Measurements from ENCODE around the gene CDCP2. TPM values are rescaled to one million over a fixed set of nuclear protein-coding genes. Genes with fewer than 3 reads are reported as not detected.

Gene CDCP2
- total RNA-seq, 1 experiment from 2014 or later: not detected

DNA sequence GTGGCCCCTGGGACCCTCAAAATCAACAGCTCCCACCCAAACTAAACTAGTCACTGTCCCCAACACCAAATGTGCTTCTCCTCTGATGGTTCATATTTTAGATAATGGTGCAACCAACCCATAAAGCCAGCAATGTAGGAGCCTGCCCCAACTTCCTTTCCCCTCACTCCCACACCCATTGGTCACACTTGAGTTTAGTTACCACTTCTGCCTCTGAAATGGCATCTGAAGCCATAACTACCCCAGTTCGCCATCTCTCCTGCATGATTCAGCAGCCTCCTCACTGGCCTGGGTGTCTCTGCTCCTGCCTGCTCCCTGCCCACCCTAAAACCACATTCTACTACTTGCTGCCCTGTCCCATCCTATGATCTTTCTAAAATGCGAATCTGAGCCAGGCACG lies 3.4 kb upstream of the CDCP2 start:
- Mint-ChIP-seq H3K9me3 (no peaks in the 10 kb centered on the region), H3K4me1 (peaks cover 13% of the 10 kb centered on the region), H3K27me3 (ENCODE audit: low read depth) (no peaks in the 10 kb centered on the region; the same call in 1 of the 2 replicates), H3K36me3 (no peaks in the 10 kb centered on the region), H3K27ac (no peak overlapping the region), H3K4me3 (no peak overlapping the region)
- TF ChIP-seq NFATC4 (CRISPR knock-in tag; IDR thresholded peaks at IDR 0.05): no peak
- TF ChIP-seq CBFB (CRISPR knock-in tag; IDR thresholded peaks at IDR 0.05; ENCODE audit: low read depth): no peak
- no peak for TF ChIP-seq RORB (CRISPR knock-in tag; IDR thresholded peaks at IDR 0.05)
- TF ChIP-seq ZNF232 (CRISPR knock-in tag; IDR thresholded peaks at IDR 0.05): no peak
- TF ChIP-seq GRHL2 (CRISPR knock-in tag; IDR thresholded peaks at IDR 0.05; ENCODE audit: insufficient replicate concordance, severe bottlenecking): no peak
- TF ChIP-seq JAZF1 (CRISPR knock-in tag; IDR thresholded peaks at IDR 0.05): no peak
- no peak for TF ChIP-seq ZNF423 (CRISPR knock-in tag; IDR thresholded peaks at IDR 0.05)
- TF ChIP-seq KAT7 (CRISPR knock-in tag; IDR thresholded peaks at IDR 0.05; ENCODE audit: borderline replicate concordance): no peak
- TF ChIP-seq, protein P1, sequence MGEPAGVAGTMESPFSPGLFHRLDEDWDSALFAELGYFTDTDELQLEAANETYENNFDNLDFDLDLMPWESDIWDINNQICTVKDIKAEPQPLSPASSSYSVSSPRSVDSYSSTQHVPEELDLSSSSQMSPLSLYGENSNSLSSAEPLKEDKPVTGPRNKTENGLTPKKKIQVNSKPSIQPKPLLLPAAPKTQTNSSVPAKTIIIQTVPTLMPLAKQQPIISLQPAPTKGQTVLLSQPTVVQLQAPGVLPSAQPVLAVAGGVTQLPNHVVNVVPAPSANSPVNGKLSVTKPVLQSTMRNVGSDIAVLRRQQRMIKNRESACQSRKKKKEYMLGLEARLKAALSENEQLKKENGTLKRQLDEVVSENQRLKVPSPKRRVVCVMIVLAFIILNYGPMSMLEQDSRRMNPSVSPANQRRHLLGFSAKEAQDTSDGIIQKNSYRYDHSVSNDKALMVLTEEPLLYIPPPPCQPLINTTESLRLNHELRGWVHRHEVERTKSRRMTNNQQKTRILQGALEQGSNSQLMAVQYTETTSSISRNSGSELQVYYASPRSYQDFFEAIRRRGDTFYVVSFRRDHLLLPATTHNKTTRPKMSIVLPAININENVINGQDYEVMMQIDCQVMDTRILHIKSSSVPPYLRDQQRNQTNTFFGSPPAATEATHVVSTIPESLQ (CRISPR knock-in tag; IDR thresholded peaks at IDR 0.05): no peak
- TF ChIP-seq TP53 (CRISPR knock-in tag; IDR thresholded peaks at IDR 0.05): no peak
- no peak for TF ChIP-seq ATF1 (CRISPR knock-in tag; IDR thresholded peaks at IDR 0.05)
- no peak for TF ChIP-seq OVOL2 (CRISPR knock-in tag; IDR thresholded peaks at IDR 0.05; ENCODE audit: borderline replicate concordance)
- TF ChIP-seq ESRRA (CRISPR knock-in tag; IDR thresholded peaks at IDR 0.05; ENCODE audit: borderline replicate concordance): no peak
- TF ChIP-seq, protein P2, sequence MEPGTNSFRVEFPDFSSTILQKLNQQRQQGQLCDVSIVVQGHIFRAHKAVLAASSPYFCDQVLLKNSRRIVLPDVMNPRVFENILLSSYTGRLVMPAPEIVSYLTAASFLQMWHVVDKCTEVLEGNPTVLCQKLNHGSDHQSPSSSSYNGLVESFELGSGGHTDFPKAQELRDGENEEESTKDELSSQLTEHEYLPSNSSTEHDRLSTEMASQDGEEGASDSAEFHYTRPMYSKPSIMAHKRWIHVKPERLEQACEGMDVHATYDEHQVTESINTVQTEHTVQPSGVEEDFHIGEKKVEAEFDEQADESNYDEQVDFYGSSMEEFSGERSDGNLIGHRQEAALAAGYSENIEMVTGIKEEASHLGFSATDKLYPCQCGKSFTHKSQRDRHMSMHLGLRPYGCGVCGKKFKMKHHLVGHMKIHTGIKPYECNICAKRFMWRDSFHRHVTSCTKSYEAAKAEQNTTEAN (CRISPR knock-in tag; IDR thresholded peaks at IDR 0.05): no peak
- TF ChIP-seq, protein P3, sequence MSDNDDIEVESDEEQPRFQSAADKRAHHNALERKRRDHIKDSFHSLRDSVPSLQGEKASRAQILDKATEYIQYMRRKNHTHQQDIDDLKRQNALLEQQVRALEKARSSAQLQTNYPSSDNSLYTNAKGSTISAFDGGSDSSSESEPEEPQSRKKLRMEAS (CRISPR knock-in tag; IDR thresholded peaks at IDR 0.05): no peak
- TF ChIP-seq, protein P4, sequence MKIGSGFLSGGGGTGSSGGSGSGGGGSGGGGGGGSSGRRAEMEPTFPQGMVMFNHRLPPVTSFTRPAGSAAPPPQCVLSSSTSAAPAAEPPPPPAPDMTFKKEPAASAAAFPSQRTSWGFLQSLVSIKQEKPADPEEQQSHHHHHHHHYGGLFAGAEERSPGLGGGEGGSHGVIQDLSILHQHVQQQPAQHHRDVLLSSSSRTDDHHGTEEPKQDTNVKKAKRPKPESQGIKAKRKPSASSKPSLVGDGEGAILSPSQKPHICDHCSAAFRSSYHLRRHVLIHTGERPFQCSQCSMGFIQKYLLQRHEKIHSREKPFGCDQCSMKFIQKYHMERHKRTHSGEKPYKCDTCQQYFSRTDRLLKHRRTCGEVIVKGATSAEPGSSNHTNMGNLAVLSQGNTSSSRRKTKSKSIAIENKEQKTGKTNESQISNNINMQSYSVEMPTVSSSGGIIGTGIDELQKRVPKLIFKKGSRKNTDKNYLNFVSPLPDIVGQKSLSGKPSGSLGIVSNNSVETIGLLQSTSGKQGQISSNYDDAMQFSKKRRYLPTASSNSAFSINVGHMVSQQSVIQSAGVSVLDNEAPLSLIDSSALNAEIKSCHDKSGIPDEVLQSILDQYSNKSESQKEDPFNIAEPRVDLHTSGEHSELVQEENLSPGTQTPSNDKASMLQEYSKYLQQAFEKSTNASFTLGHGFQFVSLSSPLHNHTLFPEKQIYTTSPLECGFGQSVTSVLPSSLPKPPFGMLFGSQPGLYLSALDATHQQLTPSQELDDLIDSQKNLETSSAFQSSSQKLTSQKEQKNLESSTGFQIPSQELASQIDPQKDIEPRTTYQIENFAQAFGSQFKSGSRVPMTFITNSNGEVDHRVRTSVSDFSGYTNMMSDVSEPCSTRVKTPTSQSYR (CRISPR knock-in tag; IDR thresholded peaks at IDR 0.05): no peak
- TF ChIP-seq NR1H2 (CRISPR knock-in tag; IDR thresholded peaks at IDR 0.05): no peak
- no peak for TF ChIP-seq JUN (CRISPR knock-in tag; IDR thresholded peaks at IDR 0.05)
- TF ChIP-seq GABPB1 (CRISPR knock-in tag; IDR thresholded peaks at IDR 0.05): no peak
- no peak for TF ChIP-seq HMGA2 (CRISPR knock-in tag; IDR thresholded peaks at IDR 0.05)
- no peak for ATAC-seq
- CTCF ChIA-PET: interaction anchor here (1.2 kb wide), 1 partner anchor 35 kb away, joined by 3 read pairs; no protein-coding TSS in a partner anchor
- POLR2A ChIA-PET: no interaction called here
- no peak for DNase-seq (ENCODE audit: low spot score)

Measured in WTC11 (cell line).